Stomach (tissue), 4 donors: Measurements from ENCODE around the gene GMDS.

Experiments
- CTCF ChIP-seq, 7 experiments: fragments of 450-650 bp in 4 of 7; fragments of 200-600 bp in 3 of 7; sonication (generic) in 3 of 7; IDR thresholded peaks; one replicate each; pipeline ENCODE4 v1.5.1; 2016 to 2019; ENCODE audit warnings: antibody characterized with exemption in 7 of 7, control low read depth in 2 of 7, mild to moderate bottlenecking in 1 of 7
- EP300 ChIP-seq: sonication (generic); formaldehyde crosslinking; IDR thresholded peaks from one replicate; pipeline ENCODE4 v1.6.1; 2017; ENCODE audit warnings: antibody characterized with exemption
- POLR2AphosphoS5 ChIP-seq, 3 donors: sonication (generic); formaldehyde crosslinking; IDR thresholded peaks; one replicate each; pipeline ENCODE4 v1.6.1; 2016; ENCODE audit warnings: antibody characterized with exemption in 3 of 3

GRCh38 chr6:1636971-1637871, 608.2 kb downstream of the GMDS start:
- TF ChIP-seq CTCF (IDR thresholded peaks at IDR 0.05), result no peak
- TF ChIP-seq POLR2AphosphoS5 (IDR thresholded peaks at IDR 0.05), result no peak
- TF ChIP-seq EP300, result no peak
